HFF-Myc (cell line): ENCODE results near the gene MCCC1.
A peak's percentile ranks its signal among the peaks of the same experiment; 100 is the strongest.

Source experiments
- DNase-seq: peaks from one replicate; pipeline ENCODE4 v3.0.0-alpha.2; 2011; ENCODE audit warnings: low read depth; ENCODE audit errors: extremely low read depth
- H3K4me3 ChIP-seq: replicated peaks from 2 replicates; pipeline ENCODE4 v1.5.1; 2011; ENCODE audit warnings: low read depth, mild to moderate bottlenecking, control low read depth, low read length
- TF ChIP-seq, protein P1 (sequence below): IDR thresholded peaks from 2 replicates; pipeline ENCODE4 v1.5.1; 2012; ENCODE audit warnings: mild to moderate bottlenecking, low read depth, low read length, control low read depth; ENCODE audit errors: missing control alignments

MCCC1 gene

DNA sequence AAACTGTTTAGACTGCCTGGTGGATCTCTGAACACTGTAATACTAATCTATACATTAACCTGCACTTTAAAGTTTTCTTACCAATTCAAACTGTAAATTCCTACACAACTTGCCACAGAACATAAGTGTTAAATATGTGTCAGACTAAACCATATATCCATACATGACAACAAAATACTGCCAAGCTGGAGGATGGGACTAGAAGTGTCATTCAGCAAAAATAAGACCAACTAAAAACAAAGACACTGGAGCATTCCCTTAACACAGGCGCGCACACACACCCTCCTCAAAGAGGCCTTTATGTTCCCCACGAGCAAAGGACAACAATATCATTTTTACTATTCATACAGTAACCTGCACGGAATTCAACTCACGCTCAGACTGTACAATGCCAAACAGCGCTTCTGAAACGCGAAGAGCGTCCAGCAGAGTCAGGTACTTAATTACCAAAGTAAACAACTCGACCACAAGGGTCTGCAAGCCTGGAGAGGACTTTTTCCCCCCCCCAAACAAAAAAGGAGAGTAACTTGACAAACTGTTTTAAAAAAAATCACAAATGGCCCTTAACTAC, 120.1 kb downstream of the MCCC1 start:
- TF ChIP-seq, protein P1, sequence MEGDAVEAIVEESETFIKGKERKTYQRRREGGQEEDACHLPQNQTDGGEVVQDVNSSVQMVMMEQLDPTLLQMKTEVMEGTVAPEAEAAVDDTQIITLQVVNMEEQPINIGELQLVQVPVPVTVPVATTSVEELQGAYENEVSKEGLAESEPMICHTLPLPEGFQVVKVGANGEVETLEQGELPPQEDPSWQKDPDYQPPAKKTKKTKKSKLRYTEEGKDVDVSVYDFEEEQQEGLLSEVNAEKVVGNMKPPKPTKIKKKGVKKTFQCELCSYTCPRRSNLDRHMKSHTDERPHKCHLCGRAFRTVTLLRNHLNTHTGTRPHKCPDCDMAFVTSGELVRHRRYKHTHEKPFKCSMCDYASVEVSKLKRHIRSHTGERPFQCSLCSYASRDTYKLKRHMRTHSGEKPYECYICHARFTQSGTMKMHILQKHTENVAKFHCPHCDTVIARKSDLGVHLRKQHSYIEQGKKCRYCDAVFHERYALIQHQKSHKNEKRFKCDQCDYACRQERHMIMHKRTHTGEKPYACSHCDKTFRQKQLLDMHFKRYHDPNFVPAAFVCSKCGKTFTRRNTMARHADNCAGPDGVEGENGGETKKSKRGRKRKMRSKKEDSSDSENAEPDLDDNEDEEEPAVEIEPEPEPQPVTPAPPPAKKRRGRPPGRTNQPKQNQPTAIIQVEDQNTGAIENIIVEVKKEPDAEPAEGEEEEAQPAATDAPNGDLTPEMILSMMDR: no peak
- DNase-seq: no peak
- H3K4me3 ChIP-seq: peak overlapping the region; percentile 88

DNA sequence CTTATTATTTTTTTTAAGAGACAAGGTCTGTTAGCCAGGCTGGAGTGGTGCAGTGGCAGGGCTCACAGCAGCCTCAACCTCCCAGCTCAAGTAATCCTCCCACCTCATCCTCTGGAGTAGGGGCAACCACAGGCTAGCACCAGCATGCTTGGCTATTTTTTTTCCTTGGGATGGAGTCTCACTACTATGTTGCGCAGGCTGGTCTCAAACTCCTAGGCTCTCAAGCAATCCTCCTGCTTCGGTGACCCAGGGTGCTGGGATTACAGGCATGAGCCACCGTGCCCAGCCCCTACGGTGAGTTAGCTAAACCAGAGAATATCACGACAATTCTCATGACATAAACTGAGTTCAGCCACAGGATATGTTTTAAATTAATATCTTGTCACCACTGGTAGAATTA, 120.9 kb downstream of the MCCC1 start:
- peak overlapping the region; percentile 88 for H3K4me3 ChIP-seq
- TF ChIP-seq, protein P1: no peak
- DNase-seq: no peak

DNA sequence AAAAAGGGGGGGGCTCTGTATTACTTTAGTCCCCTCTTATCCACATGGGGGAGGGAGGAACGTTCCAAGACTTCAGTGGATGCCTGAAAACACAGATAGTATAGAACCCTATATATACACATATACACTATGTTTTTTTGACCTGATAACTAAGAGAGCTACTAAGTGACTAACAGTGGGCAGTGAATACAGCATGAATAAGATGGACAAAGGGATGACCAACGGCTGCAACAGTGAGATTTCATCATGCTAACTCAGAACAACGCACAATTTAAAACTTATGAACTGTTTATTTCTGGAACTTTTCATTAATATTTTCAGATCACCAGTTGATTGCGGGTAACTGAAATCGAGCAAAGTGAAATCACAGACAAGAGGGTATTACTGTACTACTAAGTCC, 126.2 kb downstream of the MCCC1 start:
- TF ChIP-seq, protein P1: no peak
- no peak for DNase-seq
- no peak overlapping the region for H3K4me3 ChIP-seq

DNA sequence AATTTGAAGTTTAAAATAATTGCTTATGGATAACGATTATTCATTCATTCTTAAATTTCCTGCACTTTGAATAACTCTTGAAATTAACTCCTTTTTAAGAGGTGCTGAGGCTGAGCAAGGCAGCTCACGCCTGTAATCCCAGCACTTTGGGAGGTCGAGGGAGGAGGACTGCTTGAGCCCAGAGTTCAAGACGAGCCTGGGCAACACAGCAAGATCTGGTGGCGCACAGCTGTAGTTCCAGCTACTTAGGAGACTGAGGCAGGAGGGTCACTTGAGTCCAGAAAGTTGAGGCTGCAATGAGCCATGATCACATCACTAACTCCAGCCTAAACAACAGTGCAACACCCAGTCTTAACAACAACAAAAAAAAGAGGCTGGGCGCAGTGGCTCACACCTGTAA, 126.9 kb downstream of the MCCC1 start:
- DNase-seq: no peak
- TF ChIP-seq, protein P1: no peak
- no peak overlapping the region for H3K4me3 ChIP-seq

DNA sequence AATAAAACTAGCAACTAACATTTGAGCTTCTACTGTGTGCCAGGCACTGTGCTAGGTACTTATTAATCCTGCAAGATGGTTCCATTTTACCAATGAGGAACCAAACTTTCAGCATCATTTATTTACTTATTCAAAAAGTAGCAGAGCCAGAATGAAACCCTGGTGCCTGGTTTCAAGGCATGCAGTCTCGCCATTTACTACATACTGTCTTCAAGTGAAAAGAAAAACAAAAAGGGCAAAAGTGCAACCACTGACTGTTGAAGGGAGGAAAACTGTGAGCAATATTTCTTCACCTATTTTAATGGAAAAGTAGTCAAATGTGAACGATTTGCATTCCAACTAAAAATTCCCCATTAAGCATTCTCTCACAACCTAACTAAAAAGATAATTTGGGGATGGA, 127.7 kb downstream of the MCCC1 start:
- TF ChIP-seq, protein P1: no peak
- no peak for DNase-seq
- H3K4me3 ChIP-seq: no peak overlapping the region

DNA sequence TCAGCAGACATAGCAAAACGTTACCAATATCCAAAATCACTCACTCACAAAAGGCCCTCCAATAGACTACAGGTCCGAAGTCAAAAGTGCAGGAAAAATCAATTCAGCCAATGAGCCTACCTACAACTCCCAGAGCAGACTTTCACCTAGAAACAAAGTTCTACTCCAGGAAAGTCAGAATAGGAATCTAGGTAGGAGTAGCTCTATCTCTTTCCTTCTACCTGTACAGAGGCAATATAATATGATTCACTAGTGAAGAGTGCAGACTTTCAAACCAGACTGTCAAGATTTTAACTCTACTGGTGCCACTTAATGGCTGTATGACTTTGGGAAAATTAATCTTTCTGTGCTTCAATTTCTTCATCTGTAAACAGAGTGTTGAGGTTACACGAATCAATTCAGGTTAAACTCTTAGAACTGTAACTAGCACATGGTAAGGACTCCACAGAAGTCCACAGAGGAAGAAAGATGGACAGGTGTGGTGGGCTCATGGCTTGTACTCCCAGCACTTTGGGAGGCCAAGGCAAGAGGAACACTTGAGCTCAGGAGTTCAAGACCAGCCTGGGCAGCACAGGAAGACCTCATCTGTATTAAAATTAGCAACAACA, 128.4 kb downstream of the MCCC1 start:
- DNase-seq: no peak
- H3K4me3 ChIP-seq: no peak overlapping the region
- TF ChIP-seq, protein P1: no peak

DNA sequence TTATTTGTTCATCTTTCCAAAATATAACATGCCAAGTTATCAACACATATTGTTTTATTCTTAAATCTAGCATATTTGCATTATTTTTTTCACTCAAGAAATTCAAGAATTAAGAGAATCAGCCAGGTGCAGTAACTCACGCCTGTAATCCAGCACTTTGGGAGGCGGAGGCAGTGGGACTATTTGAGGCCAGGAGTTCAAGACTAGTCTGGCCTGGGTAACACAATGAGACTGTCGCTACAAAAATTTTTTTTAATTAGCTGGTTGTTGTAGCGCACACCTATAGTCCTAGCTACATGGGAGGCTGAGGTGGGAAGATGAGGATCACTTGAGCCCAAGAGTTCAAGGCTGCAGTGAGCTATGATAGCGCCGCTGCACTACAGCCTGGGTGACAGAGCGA, 129.4 kb downstream of the MCCC1 start:
- no peak for DNase-seq
- TF ChIP-seq, protein P1: no peak
- H3K4me3 ChIP-seq: no peak overlapping the region
